NCI-H2171 treated with DMSO at 0.1 percent for 48 hours (cell line): Measurements from ENCODE around the gene AFAP1L2.

Experiments
- DNase-seq: peaks from one replicate; lab custom pipeline; 2025; lab: John Stamatoyannopoulos, UW

Gene AFAP1L2

GRCh38 chr10:114391599-114391998 is 12.7 kb downstream of the AFAP1L2 start:
- DNase-seq = no peak

- DNase-seq = no peak
Measured at GRCh38 chr10:114389426-114389825, 14.9 kb downstream of the AFAP1L2 start.

DNA sequence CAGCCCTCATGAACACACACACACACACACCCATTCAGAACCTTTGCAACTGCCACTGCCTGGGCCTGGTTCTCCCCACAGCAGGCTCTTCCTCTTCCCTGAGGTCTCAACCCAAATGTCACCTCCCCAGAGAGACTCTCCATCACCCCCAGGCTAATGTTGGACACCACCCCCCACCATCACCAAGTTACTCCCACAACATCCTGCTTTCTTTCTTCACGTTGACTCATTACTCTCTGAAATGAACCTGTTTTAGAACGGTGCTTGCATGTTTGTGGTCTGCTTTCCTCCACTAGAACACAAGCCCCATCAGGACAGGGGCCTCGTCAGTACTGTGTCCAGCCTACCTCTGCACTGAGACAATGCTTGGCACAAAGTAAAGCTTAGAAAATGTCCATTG is 16.0 kb downstream of the AFAP1L2 start:
- no peak for DNase-seq

GRCh38 chr10:114387784-114388183 is 16.5 kb downstream of the AFAP1L2 start:
- DNase-seq = no peak

DNA sequence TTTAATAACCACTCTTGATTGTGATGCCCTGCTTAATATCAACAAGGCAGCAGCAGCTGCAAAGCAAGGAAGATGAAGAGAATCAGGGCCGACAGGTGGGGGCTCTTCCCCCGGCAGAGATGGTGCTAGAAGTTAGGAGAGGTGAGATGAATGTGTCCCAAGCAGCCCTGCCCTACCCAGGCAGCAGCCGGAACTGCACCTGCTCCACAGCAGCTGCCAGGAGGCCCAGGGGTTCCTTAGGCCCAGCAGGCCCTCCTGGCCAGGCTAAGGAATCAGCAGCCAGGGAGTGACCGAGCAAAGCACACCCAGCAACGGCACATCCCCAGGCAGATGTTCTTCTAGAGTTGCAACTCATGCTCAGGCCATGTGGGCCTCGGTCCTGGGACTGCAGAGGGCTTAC is 17.9 kb downstream of the AFAP1L2 start:
- no peak for DNase-seq

DNA sequence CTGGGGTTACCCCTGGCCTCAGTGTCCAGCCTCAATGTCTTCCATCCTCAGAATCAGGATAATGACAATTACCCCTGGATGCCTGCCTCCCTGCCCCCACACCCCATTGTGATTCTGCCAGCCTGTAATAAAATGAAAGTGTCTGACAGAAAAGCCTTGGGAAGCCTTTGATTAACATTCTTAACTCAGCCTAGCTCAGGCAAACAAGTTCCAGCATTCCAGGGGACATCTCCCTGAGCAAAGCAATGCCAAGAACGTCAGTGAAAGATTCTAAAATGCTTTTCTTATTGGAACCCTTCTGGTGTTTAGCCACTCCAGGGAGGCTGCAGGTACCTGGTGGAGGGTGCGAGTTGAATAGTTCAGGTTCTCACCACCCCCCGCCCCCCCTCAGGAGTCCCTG is 18.7 kb downstream of the AFAP1L2 start:
- no peak for DNase-seq

GRCh38 chr10:114384601-114385000 is 19.7 kb downstream of the AFAP1L2 start:
- no peak for DNase-seq

DNA sequence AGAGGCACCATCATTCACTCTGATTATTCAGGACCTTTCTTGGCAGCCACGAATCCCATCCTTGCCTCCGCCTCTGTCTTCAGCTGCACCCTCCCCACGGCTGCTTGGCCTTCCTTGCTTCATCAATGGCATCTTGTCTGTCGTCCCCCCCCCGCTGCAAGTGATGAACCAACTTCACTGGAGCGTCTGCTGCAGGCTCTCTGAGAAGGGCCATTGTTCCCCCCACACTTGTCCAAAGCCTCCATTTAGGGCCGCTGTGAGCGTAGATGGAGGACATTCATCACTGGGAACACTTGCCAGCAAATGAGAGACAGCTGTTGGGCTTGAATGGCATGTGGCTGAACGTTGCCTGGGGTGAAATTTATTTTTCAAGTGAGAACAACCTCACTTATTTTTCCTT is 20.1 kb downstream of the AFAP1L2 start:
- DNase-seq = no peak

DNA sequence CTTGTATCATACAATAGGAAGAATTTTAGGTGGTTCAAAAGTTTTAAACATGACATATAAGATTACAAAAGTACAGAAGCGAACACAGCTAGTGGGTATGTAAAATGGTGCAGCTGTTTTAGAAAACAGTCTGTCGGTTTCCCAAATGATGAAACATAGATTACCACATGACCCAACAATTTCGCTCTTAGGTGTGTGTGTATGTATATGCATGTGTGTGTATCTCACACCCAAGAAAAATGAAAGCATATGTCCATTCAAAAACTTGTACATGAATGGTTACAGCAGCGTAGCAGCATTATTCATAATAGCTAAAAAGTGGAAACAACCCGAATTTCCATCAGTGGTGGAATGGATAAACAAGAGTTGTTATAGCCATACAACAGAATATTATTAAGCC is 23.5 kb downstream of the AFAP1L2 start:
- DNase-seq = no peak

DNA sequence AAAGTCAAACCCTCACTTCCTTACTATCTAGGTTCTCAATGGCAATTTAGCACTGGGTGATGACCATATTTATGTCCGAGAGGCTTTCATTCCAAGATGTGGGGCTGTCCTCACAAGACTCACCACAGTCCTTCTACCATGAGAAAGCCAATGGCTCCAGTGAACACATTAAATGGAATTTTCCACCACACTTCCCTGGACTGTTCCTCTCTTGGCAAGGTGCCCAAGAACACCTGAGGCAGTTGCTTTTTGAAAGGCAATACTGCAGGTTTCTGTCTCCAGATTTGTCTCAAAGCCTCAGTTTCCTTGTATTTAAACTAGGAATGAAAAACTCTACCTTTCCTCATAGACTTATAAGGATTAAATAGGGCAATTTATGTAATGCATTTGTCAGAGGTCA is 24.2 kb downstream of the AFAP1L2 start:
- peak; percentile 4 for DNase-seq

GRCh38 chr10:114379631-114380041 is 24.7 kb downstream of the AFAP1L2 start:
- no peak for DNase-seq

DNA sequence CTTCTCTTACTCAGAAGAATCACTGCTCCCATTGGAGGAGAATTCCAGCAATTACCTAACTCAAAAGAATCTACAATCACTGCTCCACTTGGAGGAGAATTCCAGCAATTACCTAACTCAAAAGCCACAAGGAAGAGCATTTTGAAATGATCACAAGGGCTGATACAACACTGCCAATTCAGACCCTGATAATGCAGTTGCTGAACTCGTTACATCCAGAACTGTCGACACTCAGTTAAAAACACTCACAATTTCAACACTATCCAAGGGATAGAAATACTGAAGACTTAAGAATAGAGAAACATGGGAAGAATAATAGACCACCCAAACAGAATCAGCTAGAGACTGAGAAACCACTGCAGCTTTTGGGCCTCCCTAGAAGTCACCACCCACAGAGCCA is 27.8 kb downstream of the AFAP1L2 start:
- no peak for DNase-seq

GRCh38 chr10:114375047-114375446 is 29.3 kb downstream of the AFAP1L2 start:
- DNase-seq = no peak

DNA sequence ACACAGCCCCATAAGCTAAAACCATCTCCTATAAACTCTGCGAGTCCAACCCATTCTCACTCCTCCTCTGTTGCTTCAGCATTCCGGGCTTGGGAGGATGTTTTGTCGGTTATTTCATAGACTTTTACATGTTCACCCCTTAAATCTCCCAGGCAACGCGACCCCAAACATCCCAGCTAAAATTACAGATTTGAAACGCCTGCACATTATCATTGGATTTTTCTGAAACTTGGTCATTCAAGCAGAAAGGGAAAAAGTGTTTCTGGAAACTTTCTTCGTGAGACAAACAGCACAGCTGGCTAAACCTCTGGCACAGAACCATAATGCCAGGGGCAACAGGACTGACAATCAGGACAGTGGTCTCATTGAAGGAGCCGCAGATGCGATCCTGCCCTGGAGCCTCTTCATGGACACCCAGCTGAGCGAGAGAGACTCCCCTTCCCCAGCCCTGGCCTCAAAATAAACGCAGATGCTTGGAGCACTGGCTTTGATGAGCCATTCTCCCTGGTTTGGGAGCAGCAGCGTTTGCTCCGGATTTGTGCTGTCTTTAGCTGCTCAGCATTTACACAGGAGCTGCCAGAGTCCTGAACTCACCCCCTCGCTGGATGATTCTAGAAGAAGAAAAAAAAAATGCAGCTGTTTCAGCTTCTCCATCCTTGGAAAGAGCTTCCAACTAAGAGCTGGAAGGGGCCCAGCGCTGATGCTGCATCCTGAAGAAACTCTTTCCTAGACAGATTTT is 30.1 kb downstream of the AFAP1L2 start:
- DNase-seq = no peak

GRCh38 chr10:114373631-114374030 is 30.7 kb downstream of the AFAP1L2 start:
- no peak for DNase-seq

DNA sequence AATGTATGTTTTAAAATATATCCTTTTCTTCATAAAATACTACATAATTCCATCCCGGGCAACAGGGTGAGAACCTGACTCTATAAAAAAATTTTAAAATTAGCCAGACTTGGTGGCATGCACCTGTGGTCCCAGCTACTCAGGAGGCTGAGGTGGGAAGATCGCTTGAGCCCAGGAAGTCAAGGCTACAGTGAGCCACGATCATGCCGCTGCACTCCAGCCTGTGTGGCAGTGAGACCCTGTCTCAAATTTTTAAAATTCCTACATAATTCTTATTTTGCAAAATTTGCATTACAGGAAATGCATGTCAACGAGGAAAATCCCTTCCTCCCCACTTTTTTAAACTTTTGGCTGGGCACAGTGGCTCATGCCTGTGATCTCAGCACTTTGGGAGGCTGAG is 31.3 kb downstream of the AFAP1L2 start:
- no peak for DNase-seq

GRCh38 chr10:114372179-114372578 is 32.1 kb downstream of the AFAP1L2 start:
- no peak for DNase-seq

DNA sequence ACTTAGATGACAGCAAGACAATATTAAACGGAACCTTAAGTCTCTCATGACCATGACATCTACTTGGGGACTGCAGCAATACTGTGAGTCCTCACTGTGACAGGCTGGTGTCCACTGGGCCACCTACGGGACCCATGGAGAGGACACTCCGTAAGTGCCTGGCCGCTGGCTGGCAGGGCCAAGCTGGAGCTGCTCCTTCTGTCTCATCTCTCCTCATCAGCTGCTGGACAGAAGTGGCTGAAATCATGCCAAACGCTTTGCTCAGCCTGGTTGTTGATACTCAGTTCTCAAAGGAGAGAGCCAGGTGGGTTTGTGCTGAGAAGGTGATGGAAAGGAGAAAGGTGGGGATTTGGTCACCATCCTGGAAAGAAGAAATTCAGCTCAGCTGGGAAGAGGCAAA is 33.3 kb downstream of the AFAP1L2 start:
- DNase-seq = no peak

DNA sequence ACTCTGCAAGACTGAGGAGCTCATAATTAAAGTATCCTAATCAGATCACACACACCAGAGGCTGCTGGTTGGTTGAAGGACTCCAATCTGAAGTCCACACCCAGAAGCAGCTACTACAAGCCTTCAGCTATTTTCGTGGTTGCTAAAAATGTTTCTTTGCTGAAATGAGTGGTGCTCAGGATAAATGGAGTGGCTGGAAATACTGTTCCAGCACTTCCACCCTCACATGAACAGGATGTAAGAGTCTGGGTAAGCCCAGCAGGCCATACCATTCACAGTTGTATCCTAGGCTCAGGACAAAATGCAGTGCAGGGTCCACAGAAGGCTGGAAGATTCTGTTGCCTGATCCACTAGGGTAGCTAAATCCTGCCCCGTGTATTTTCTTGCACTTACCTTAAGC is 34.1 kb downstream of the AFAP1L2 start:
- no peak for DNase-seq

- no peak for DNase-seq
Measured at GRCh38 chr10:114368057-114368391, 36.3 kb downstream of the AFAP1L2 start.

GRCh38 chr10:114367351-114368056 is 36.8 kb downstream of the AFAP1L2 start:
- DNase-seq = no peak

- no peak for DNase-seq
Measured at GRCh38 chr10:114364726-114365125, 39.6 kb downstream of the AFAP1L2 start.

DNA sequence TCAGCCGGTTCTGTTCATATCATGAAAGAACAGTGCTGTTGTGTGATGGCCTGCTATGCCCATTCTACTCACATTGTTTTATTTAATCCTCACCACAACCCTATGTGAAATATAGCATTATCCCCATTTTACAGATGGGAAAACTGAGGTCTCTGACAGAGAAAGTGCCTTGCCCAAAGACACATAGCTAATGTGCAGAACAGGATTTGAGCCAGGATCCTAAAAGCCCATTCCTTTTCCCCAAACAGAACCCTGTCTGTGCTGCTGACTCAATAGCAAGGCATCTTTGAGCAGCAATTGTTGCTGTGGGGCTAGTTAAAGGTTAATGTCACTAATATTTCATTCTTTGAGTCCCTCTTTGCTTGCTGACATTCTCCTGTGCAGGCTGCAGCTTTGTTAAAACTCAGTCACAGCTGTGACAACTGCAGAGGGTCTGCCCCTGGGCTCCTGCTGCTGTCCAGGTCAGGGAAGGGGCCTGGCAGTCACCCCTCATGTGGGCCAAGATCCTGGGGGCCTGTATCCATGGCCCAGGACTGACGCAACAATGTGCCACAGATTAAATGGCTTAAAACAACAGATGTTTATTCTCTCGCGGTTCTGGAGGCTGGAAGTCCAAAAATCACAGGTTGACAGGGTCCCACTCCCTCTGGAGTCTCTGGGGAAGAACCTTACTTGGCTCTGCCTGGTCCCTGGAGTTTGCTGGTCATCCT is 40.4 kb downstream of the AFAP1L2 start:
- DNase-seq = no peak
